IPS DF 4.7 (cell line): ENCODE results near the gene MPHOSPH9.
"Not testable (repeated sequence)": the region's sequence is repeated elsewhere in the genome, so short reads cannot be mapped to it uniquely, and the experiment has no call there.

Experiments
- DNase-seq: peaks from one replicate; pipeline ENCODE4 v3.0.0-alpha.2; 2013; ENCODE audit warnings: low spot score; ENCODE audit errors: extremely low read depth

Gene MPHOSPH9

GRCh38 chr12:123254853-123255446 lies 22.0 kb upstream of the MPHOSPH9 start:
- no peak for DNase-seq

GRCh38 chr12:123253641-123254459 lies 20.9 kb upstream of the MPHOSPH9 start:
- DNase-seq, result no peak

DNA sequence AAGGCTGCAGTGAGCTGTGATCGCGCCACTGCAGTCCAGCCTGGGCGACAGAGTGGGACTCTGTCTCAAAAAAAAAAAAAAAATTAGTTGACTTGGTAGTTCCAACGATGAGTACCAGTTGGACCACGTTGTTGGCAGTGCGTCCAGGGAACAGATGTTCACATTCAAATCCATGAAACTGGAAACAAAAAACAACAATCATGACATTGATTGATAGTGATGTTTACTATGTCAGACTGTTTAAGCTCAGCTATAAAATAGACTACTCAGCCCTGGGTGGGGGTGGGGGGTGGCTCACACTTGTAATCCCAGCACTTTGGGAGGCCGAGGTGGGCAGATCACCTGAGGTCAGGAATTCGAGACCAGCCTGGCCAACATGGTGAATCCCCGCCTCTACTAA lies 19.4 kb upstream of the MPHOSPH9 start:
- DNase-seq, result not testable (repeated sequence)

DNA sequence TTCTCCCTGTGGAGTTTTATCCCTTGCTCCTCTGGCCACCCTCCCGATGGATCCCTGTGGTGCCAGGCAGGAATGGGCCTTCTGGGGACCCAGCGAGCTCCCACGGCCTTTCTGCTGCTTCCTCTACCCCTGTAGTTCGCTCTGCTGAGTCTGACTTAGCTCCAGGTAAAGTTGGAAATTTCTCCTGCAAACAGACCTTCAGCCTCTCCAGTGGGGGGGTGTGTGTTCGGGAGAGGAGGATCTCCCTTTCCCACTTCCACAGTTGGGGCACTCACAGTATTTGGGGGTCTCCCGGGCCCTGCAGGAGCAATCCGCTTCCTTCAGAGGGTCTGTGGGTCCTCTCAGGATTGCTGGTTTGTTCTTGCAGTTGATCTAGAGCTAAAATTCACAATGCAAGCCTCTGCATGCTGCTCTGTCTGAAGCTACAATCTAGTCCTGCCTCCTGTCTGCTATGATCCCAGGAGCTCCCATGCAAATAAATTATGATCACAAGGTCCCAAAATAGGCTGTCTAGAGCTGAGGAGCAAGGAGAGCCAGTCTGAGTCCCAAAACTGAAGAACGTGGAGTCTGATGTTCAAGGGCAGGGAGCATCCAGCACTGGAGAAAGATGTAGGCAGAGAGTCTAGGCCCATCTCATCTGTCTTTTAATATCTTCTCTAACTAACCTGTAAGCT lies 18.6 kb upstream of the MPHOSPH9 start:
- DNase-seq, result no peak

- DNase-seq, result no peak
These were observed 17.8 kb upstream of the MPHOSPH9 start for GRCh38 chr12:123250471-123251383.

GRCh38 chr12:123248996-123249741 lies 16.2 kb upstream of the MPHOSPH9 start:
- not testable (repeated sequence) for DNase-seq

DNA sequence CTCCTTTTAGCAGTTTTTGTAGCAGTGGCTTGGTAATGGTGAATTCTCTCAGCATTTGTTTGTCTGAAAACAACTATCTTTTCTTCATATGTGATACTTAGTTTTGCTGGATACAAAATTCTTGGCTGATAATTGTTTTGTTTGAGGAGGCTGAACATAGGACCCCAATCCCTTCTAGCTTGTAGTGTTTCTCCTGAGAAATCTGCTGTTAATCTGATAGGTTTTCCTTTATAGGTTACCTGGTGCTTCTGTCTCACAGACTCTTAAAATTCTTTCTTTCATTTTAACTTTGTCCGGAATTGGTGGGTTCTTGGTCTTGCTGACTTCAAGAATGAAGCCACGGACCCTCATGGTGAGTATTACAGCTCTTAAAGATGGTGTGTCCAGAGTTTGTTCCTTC lies 15.2 kb upstream of the MPHOSPH9 start:
- not testable (repeated sequence) for DNase-seq

DNA sequence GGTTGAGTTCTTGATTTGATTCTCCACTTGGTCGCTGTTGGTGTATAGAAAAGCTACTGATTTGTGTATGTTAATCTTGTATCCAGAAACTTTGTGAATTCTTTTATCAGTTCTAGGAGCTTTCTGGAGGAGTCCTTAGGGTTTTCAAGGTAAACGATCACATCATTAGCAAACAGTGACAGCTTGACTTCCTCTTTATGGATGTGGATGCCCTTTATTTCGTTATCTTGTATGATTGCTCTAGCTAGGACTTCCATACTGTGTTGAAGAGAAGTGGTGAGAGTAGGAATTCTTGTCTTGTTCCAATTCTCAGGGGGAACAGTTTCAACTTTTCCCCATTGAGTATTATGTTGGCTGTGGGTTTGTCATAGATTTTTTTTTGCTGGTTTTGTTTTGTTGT lies 12.7 kb upstream of the MPHOSPH9 start:
- DNase-seq, result no peak

DNA sequence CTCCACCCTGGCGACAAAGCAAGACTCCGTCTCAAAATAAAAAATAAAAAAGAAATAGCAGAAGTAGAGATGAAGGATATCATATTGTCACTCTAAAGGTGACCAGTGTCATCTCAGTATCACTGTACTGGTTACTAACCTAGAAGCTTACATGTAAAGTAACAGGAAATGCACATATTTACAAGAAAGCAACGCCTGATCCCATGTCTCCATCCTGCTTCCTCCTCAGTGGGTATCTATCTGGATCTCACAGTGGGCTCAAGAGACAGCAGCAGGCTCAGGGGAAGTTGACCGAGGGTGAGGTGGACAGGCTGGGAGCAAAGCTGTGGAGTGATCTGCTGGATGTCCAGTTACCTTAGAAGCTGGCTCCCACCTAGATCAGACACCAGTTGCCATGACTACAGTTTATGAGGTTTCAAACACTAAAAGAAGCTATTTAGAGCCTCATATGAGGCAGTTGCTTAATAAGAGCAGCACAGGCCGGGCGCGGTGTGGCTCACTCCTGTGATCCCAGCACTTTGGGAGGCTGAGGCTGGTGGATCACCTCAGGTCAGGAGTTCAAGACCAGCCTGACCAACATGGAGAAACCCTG lies 10.8 kb upstream of the MPHOSPH9 start:
- DNase-seq, result no peak

GRCh38 chr12:123242116-123242904 lies 9.4 kb upstream of the MPHOSPH9 start:
- no peak for DNase-seq

DNA sequence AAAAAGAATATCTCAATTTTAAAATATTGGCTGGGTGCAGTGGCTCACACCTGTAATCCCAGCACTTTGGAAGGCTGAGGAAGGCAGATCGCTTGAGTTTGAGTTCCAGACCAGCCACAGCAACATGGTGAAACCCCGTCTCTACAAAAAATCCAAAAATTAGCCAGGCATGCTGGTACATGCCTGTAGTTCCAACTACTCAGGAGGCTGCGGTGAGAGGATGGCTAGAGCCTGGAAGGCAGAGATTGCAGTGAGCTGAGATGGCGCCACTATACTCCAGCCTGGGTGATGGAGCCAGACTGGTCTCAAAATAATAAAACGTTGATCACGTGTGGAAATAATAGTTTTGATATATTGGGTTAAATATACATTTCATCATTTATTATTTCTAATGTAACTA lies 6.0 kb upstream of the MPHOSPH9 start:
- DNase-seq, result no peak

DNA sequence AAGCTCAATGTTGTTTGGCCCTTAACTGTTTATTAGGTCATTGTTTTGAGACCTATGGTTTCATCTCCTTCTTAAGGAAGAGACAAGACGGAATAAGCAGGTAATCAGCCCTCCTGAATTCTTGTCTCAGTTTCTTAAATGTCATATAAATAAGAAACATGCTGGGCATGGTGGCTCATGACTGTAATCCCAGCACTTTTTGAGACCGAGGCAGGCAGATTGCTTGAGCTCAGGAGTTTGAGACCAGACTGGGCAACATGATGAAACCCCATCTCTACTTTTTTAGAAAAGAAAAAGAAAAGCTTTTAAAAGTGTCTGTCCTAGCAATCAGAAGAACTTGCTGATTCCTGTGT lies 5.4 kb upstream of the MPHOSPH9 start:
- no peak for DNase-seq

DNA sequence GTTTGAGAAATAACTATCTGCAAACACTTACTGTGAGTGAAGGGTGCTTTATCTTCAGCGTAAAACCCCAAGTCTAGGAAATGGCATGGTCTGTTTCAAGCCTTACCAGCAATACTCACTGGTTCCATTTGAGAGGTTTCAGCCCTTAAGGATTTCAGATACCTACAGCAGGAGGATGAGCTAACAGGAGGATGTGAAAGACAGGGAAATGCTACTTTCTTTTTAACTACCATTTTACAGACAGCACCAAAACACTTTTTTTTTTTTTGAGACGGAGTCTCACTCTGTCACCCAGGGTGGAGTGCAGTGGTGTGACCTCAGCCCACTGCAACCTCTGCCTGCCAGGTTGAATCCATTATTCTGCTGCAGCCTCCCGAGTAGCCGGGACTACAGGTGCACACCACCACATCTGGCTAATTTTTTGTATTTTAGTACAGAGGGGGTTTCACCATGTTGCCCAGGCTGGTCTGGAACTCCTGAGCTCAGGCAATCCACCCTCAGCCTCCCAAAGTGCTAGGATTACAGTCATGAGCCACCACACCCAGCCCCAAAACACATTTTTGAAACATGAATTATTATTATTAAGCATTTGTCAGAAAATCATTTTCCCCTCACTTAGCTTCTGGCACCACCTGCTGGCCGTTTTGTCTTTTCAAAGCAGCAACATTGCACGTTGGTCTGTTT lies 4.8 kb upstream of the MPHOSPH9 start:
- no peak for DNase-seq

- DNase-seq, result no peak
These were observed 766 bp upstream of the MPHOSPH9 start for GRCh38 chr12:123233505-123234308.

- DNase-seq, result no peak
These were observed 502 bp downstream of the MPHOSPH9 start for GRCh38 chr12:123232472-123232806.

DNA sequence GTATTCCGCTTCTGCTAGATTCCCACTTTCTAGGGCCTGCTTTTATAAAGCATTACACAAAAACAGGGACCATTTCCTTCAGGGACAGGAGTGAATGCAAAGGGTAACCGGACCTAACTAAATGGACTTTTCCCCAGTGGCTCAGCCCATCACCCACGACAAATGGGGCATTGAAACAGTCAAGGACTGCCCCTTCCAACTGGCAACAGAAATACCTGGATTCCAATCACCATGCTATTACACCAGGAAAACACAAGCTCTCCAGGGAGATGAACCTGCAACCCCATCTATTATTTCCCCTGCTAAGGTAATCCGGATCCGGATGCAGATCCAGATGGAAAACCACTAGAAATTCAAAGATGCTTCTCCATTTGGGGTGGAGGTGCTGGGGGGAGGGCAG lies 1.0 kb downstream of the MPHOSPH9 start:
- DNase-seq, result no peak

GRCh38 chr12:123229051-123229450 lies 3.9 kb downstream of the MPHOSPH9 start:
- no peak for DNase-seq

- DNase-seq, result no peak
These were observed 5.2 kb downstream of the MPHOSPH9 start for GRCh38 chr12:123227581-123228258.
